DMS153 (cell line): ENCODE data around the gene DEGS2.

Experiments
- DNase-seq: peaks from one replicate; lab custom pipeline; 2025; lab: John Stamatoyannopoulos, UW

DEGS2 gene

GRCh38 chr14:100114109-100114765, 45.2 kb downstream of the DEGS2 start:
- DNase-seq: no peak

GRCh38 chr14:100111931-100112704, 47.3 kb downstream of the DEGS2 start:
- no peak for DNase-seq

- no peak for DNase-seq
These were observed 48.6 kb downstream of the DEGS2 start for GRCh38 chr14:100110816-100111215.

- no peak for DNase-seq
These were observed 49.9 kb downstream of the DEGS2 start for GRCh38 chr14:100109594-100109955.

- no peak for DNase-seq
These were observed 50.4 kb downstream of the DEGS2 start for GRCh38 chr14:100108840-100109593.

GRCh38 chr14:100108042-100108825, 51.2 kb downstream of the DEGS2 start:
- peak; percentile 19 for DNase-seq

GRCh38 chr14:100107236-100107635, 52.2 kb downstream of the DEGS2 start:
- DNase-seq: no peak

GRCh38 chr14:100106250-100107112, 53.0 kb downstream of the DEGS2 start:
- no peak for DNase-seq

- DNase-seq: no peak
These were observed 53.9 kb downstream of the DEGS2 start for GRCh38 chr14:100105357-100106169.

- DNase-seq: no peak
These were observed 54.7 kb downstream of the DEGS2 start for GRCh38 chr14:100104523-100105300.

- no peak for DNase-seq
These were observed 55.5 kb downstream of the DEGS2 start for GRCh38 chr14:100104006-100104352.

- DNase-seq: no peak
These were observed 56.0 kb downstream of the DEGS2 start for GRCh38 chr14:100103250-100104005.

- DNase-seq: no peak
These were observed 57.2 kb downstream of the DEGS2 start for GRCh38 chr14:100102156-100102785.

GRCh38 chr14:100100032-100100703, 59.3 kb downstream of the DEGS2 start:
- DNase-seq: no peak

- no peak for DNase-seq
These were observed 61.3 kb downstream of the DEGS2 start for GRCh38 chr14:100098171-100098570.

GRCh38 chr14:100096656-100097055, 62.8 kb downstream of the DEGS2 start:
- DNase-seq: no peak
